Body of pancreas (tissue), 4 donors: ENCODE results near the gene PPIE. TPM values are rescaled to one million over a fixed set of nuclear protein-coding genes. Genes with fewer than 3 reads are reported as not detected.

Experiments used
- ATAC-seq: fragments of 150-250 bp; one replicate; pipeline ENCODE4 v1.9.1; 2016
- DNase-seq, 4 donors: peaks; one replicate each; pipeline ENCODE4 v3.0.0-alpha.2; 2019
- H3K27ac ChIP-seq, 4 donors: fragments of 200-600 bp; sonication (generic); 1 replicate in 3 of 4; 2 replicates in 1 of 4; pipeline versions ENCODE4 v1.5.1 to v1.6.1; 2016 to 2019; ENCODE audit warnings: mild to moderate bottlenecking in 1 of 4, mixed read lengths in 1 of 4, moderate library complexity in 1 of 4
- H3K27me3 ChIP-seq, 2 donors: fragments of 200-600 bp; sonication (generic); one replicate each; pipeline ENCODE4 v1.6.0; 2016; ENCODE audit warnings: mild to moderate bottlenecking in 1 of 2
- H3K36me3 ChIP-seq, 2 donors: fragments of 200-600 bp; sonication (generic); replicated peaks in 1 of 2; 2 replicates each; pipeline ENCODE4 v1.5.1; 2016; ENCODE audit warnings: low read depth in 2 of 2; ENCODE audit not compliant: insufficient read depth in 1 of 2
- H3K4me1 ChIP-seq: fragments of 200-600 bp; sonication (generic); one replicate; pipeline ENCODE4 v1.6.0; 2016
- H3K4me3 ChIP-seq, 2 donors: fragments of 200-600 bp; sonication (generic); 1 replicate in 1 of 2; 2 replicates in 1 of 2; pipeline ENCODE4 v1.5.1; 2016 to 2019
- H3K9me3 ChIP-seq, 3 donors: fragments of 200-600 bp; sonication (generic); 1 replicate in 2 of 3; 2 replicates in 1 of 3; pipeline ENCODE4 v1.5.1; 2016
- POLR2A ChIP-seq, 3 donors: fragments of 450-650 bp; IDR thresholded peaks; one replicate each; pipeline ENCODE4 v1.6.1; 2016; ENCODE audit warnings: antibody characterized with exemption in 3 of 3, mild to moderate bottlenecking in 2 of 3
- WGBS, 2 donors: methylation state at CpG; one replicate each; pipeline ENCODE4 v1.1.5; 2017; 5-methylcytosine and 5-hydroxymethylcytosine counted together
- intact Hi-C: fragments of 100-400 bp; cut with DNase I; formaldehyde crosslinking; loops from one replicate; pipeline ENCODE4 v1.15.1; 2023
- total RNA-seq, 2 donors: library from RNA; depleted of rRNA; stranded (reverse); fragments of >200 nt; gene quantifications; one replicate each; pipeline ENCODE4 v1.1.0, GENCODE V29; 2016
- TF ChIP-seq, protein P1 (sequence below), 7 experiments: fragments of 450-650 bp in 4 of 7; fragments of 200-600 bp in 3 of 7; sonication (generic) in 3 of 7; IDR thresholded peaks; one replicate each; pipeline ENCODE4 v1.5.1; 2016 to 2019; ENCODE audit warnings: antibody characterized with exemption in 7 of 7

The PPIE gene
- total RNA-seq, 2 donors from 2014 or later: 25.9 to 33.6 TPM

DNA sequence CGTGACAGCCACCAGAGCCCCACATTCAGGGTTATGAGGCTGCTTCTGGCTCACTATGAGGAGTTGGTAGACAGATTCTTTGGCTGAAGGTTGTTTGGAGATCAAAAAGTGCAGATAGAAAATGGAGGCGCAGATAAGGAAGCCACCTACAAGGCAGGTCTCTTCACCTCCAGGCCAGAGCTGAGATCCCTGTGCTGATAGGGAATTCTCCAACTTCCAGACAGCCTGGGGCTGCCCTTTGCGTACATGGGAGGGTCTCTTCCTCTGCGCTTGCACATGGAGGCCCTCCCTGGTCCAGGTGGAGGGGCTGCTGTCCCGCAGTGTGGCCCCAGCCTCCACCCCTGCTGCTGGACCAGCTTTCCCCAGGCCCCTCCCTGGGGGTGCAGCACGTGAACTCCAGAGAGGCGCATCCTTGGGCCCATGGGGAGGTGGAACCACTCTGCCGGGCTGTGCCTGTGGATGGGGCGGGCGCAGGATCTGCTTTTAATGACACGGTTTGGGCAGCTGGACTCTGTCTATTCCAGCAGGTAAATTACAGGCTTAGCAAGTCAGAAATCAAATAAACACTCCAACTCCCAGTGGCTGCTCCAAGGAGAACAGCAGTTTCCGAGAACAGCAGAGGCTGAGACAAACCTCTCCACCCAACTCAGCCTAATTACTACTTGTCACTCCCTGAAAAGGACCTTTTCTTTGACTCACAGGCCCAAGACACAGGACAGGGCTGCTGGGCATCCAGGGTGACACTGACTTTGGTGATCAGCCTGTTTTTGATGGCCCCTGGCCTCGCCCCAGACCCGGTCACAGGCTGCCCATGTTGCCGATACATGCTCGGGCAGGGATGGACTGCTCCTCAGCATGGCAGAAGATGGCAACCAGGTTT, 20.1 kb downstream of the PPIE start:
- DNase-seq (no peak), ATAC-seq (no peak)
- Histone ChIP-seq H3K27ac (no peak overlapping the region), H3K27me3 (no peaks in the 10 kb centered on the region), H3K9me3 (no peaks in the 10 kb centered on the region), H3K36me3 (peaks cover 0 to 6% of the 10 kb centered on the region in 2 donors), H3K4me3 (no peak overlapping the region), H3K4me1 (no peaks in the 10 kb centered on the region)
- TF ChIP-seq POLR2A (IDR thresholded peaks at IDR 0.05): no peak
- TF ChIP-seq, protein P1, sequence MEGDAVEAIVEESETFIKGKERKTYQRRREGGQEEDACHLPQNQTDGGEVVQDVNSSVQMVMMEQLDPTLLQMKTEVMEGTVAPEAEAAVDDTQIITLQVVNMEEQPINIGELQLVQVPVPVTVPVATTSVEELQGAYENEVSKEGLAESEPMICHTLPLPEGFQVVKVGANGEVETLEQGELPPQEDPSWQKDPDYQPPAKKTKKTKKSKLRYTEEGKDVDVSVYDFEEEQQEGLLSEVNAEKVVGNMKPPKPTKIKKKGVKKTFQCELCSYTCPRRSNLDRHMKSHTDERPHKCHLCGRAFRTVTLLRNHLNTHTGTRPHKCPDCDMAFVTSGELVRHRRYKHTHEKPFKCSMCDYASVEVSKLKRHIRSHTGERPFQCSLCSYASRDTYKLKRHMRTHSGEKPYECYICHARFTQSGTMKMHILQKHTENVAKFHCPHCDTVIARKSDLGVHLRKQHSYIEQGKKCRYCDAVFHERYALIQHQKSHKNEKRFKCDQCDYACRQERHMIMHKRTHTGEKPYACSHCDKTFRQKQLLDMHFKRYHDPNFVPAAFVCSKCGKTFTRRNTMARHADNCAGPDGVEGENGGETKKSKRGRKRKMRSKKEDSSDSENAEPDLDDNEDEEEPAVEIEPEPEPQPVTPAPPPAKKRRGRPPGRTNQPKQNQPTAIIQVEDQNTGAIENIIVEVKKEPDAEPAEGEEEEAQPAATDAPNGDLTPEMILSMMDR (IDR thresholded peaks at IDR 0.05): no peak
- 86 to 96% methylated on average over 14 to 16 of the region's 16 CpGs for WGBS, 2 donors
- intact Hi-C loops: no loop called here

GRCh38 chr1:39759436-39759726, 20.7 kb downstream of the PPIE start:
- TF ChIP-seq POLR2A (IDR thresholded peaks at IDR 0.05): no peak
- TF ChIP-seq, protein P1 (IDR thresholded peaks at IDR 0.05): no peak
- Histone ChIP-seq H3K36me3 (peaks cover 0 to 6% of the 10 kb centered on the region in 2 donors), H3K4me3 (no peak overlapping the region), H3K4me1 (no peaks in the 10 kb centered on the region), H3K27ac (no peak overlapping the region), H3K27me3 (no peaks in the 10 kb centered on the region), H3K9me3 (no peaks in the 10 kb centered on the region)
- intact Hi-C loops: no loop called here
- no peak for ATAC-seq
- DNase-seq: no peak

DNA sequence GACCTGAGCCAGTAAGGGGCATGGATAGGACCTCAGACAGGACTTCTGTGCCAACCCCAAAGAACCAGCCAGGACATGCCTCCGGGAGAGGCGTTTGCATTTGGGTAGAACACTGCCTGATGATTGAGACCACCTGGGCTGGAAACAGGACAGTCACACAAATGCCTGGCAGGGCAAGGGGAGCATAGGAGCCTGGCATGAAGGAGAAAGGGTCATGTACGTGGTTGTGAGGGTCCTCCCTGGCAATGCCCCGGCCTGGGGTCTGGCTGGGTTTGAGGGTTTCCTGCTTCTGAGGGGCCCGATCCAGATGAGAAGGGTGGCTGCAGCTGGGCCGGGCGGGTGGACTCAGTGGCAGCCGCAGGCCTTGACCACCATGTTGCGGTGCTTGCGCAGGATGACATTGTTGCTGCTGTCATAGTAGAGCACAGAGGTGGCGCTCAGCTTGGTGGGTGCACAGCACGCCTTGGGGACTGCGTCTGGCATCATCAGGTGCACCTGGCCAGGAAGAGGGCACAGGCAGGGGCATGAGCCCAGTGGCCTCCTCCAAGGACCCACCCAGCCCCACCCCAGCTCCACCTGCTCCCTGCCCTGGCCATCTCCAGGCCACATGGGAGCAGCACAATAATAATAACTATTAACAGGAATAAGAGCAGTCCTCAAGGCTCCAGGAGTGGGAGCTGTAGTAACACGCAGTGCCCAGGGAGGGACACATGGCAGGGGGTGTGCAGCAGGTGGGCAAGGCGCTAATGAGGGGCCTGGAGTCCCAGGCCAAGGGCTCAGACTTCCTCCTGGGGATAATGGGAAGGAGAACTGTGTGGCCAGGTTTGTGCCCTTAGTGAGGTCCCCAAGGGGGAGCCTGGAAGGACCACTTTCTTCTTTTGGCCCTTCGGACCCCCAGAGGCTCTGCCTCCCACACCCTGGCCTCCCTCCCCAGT, 21.7 kb downstream of the PPIE start:
- H3K27me3 ChIP-seq: no peaks in the 10 kb centered on the region
- WGBS, 2 donors: 94% methylated on average over 6 to 14 of the region's 16 CpGs
- TF ChIP-seq, protein P1 (IDR thresholded peaks at IDR 0.05): no peak
- TF ChIP-seq POLR2A (IDR thresholded peaks at IDR 0.05): no peak
- H3K36me3 ChIP-seq: peaks cover 0 to 3% of the 10 kb centered on the region in 2 donors
- H3K27ac ChIP-seq: no peak overlapping the region
- DNase-seq (no peak), ATAC-seq (no peak)
- H3K4me1 ChIP-seq: no peaks in the 10 kb centered on the region
- H3K9me3 ChIP-seq: no peaks in the 10 kb centered on the region
- intact Hi-C loops: no loop called here
- H3K4me3 ChIP-seq: no peak overlapping the region

- H3K27me3 ChIP-seq: no peaks in the 10 kb centered on the region
- TF ChIP-seq, protein P1 (IDR thresholded peaks at IDR 0.05): no peak
- TF ChIP-seq POLR2A (IDR thresholded peaks at IDR 0.05): no peak
- no peak overlapping the region for H3K27ac ChIP-seq
- H3K4me1 ChIP-seq: no peaks in the 10 kb centered on the region
- 81 to 88% methylated on average over 9 of the region's 9 CpGs for WGBS, 2 donors
- H3K36me3 ChIP-seq: peaks cover 0 to 1% of the 10 kb centered on the region in 2 donors
- ATAC-seq (no peak), DNase-seq (no peak)
- intact Hi-C loops: no loop called here
- no peak overlapping the region for H3K4me3 ChIP-seq
- no peaks in the 10 kb centered on the region for H3K9me3 ChIP-seq
Observed at GRCh38 chr1:39761016-39761415, 22.3 kb downstream of the PPIE start.
